HUDEP-2 (cell line): ENCODE measurements around the gene CD300LB.
"Not testable (repeated sequence)": the region's sequence is repeated elsewhere in the genome, so short reads cannot be mapped to it uniquely, and the experiment has no call there.

ENCODE experiments used
- DNase-seq, 76 experiments: peaks; one replicate each; lab custom pipeline; 2025; ENCODE audit not compliant: unreplicated experiment in 76 of 76; lab: John Stamatoyannopoulos, UW

CD300LB gene

DNA sequence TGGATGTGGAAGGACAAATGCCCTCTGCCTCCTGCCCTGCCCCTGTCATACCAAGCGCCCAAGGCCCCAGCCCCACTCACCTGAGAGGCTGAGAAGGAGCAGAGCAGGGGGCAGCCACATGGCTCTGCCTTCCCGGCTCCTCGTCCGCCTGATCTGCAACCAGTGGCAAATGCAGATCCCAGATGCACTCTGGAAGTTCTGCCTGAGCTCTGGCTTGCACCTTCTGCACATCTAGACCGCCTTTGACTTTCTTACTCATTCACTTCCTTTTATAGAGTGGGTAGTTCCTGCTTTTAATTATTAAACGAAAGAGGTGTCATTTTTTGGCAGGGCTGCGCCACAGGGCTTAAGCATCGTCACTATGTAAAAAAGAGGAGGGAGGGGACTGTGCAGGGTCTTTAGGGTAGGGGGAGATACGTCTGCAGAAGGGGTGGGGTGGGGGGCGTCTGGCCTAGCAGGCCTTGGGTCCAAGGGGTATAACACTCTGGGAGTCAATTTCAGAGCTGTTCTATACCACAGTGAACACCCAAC lies at the start of gene CD300LB:
Gene CD300LB, minus strand, starts transcription at position 245 of the 531 bp plus-strand sequence. Its CDS starts 125 bp downstream, at position 120.
- DNase-seq, result no peak

DNA sequence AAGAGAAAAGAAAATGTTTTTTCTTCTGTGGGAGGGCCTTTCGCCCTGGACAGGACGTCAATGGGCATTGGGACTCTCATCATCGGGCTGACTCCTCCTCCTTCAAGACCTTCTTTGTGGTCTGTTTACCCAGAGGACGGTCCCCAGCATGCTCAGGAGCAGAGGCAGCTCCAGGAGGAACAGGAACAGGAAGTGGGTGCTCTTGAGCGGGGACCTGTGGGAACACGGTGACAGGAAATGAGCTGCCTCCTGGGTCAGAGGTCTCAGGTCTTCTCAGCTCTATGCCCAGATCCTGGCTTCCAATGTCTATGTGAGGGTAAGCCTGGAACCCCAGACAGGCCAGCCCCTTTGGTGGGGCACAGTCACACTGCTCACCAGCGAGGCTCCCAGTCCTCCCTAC lies 48.6 kb upstream of the CD300LB start:
- DNase-seq, result no peak

- no peak for DNase-seq
Measured at GRCh38 chr17:74578979-74579378, 47.7 kb upstream of the CD300LB start.

- DNase-seq, result no peak
Measured at GRCh38 chr17:74574489-74575142, 43.3 kb upstream of the CD300LB start.

DNA sequence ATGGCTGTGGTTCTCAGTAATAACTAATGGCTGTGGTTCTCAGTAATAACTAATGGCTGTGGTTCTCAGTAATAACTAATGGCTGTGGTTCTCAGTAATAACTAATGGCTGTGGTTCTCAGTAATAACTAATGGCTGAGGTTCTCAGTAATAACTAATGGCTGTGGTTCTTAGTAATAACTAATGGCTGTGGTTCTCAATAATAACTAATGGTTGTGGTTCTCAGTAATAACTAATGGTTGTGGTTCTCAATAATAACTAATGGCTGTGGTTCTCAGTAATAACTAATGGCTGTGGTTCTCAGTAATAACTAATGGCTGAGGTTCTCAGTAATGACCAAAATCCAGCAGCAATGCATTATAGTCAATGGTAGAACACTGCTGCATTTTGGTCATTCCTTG lies 42.4 kb upstream of the CD300LB start:
- DNase-seq, result not testable (repeated sequence)

DNA sequence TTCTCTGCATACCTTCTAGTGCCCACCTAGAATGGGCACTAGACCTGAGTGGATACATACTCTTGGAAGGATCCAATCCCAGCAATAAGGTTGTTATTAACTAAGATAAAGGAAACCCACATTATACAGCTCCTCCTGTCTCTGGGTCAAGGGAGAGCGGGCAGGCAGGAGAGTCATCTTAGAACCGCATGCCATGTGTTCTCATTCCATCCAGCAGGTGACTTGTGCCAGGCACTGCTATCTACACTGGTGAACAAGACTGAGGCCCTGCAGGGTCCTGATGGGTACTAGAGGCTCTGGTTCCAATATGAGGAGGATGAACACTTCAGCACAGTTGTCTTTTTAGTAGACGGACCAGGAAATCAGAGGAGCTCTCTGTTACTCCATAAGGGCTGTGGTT lies 41.9 kb upstream of the CD300LB start:
- no peak for DNase-seq

DNA sequence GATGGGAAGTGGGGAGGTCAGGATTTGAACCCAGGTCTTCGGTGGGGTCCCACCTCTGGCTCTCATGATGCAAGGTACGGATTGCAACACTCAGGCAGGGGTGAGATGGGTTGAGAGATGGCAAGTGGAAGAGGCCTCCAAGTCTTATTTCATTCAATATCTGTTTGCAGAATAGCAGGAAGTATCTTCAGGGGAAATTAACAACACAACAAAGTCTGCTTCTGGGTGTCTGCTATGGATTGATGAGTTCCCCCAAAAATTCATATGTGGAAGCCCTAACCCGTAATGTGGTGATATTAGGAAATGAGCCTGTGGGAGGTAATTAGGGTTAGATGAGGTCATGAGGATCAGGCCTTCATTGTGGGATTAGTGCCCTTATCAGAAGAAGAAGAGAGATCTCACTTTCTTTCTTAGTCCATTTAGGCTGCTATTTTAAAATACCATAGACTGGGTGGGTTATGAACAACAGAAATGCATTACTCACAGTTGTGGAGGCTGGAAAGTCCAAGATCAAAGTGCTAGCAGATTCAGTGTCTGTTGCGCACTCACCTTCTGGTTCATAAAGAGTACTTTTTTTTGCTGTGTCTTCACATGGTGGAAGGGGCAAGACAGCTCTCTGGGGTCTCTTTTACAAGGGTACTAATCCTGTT lies 40.5 kb upstream of the CD300LB start:
- no peak for DNase-seq

GRCh38 chr17:74569020-74570003 lies 38.0 kb upstream of the CD300LB start:
- DNase-seq, result peak in 2 of 76 experiments; percentile 10 to 17

GRCh38 chr17:74568106-74568873 lies 37.0 kb upstream of the CD300LB start:
- no peak for DNase-seq

DNA sequence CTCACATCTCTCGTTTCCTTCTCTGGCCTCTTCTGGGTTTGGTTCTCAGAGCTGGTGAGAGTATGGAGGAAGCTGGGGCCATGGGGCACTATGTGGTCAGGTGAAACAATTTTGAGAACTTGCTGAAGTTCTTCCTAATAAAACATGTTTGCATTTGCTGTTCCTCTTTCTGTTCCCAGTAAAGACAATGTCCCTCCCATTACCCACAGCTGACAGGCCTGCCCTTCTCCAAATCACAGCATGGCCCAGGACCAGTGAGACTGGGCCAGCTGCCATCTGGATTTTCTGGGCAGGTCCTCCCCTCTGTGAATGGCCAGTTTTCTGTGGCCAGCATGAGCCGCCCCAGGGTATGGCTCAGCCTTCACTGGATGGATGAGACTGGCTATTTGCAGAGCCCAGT lies 36.1 kb upstream of the CD300LB start, which contains the start of gene CD300H:
Gene CD300H, minus strand, starts transcription at position 113 of the 400 bp plus-strand sequence.
- DNase-seq, result no peak

GRCh38 chr17:74566132-74566753 lies 35.0 kb upstream of the CD300LB start:
- DNase-seq, result peak in 26 of 76 experiments; percentile 2 to 54 (median 12)

DNA sequence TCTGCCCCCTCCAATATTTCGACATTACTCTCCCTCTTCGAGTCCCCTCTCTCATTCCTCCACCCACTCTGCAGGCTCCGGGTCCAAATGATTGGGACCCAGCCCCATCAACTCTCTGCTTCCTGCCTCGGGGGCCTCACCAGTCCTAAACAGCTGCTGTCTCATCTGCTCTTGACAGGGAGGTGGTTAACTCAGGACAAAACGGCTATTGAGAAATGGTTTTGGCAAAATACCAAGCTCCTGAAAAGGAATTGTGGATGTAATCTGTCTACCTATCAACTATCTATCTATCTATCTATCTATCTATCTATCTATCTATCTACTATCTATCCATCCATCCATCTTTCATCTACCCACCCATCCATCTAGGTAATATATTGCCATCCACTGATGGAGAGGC lies 33.9 kb upstream of the CD300LB start:
- DNase-seq, result no peak

DNA sequence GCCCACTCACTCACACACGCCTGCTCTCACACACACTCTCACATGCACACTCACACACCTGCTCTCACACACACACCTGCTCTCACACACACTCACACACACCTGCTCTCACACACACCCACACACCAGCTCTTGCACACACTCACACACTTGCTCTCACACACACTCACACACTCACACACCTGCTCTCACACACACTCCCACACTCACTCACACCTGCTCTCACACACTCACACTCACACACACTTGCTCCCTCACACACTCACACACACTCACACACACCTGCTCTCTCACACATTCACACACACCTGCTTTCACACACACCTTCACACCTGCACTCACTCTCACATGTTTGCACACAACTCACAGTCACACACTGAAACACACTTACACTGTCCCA lies 32.1 kb upstream of the CD300LB start:
- no peak for DNase-seq

- no peak for DNase-seq
Measured at GRCh38 chr17:74561586-74561985, 30.3 kb upstream of the CD300LB start.

GRCh38 chr17:74558882-74559519 lies 27.7 kb upstream of the CD300LB start:
- no peak for DNase-seq

GRCh38 chr17:74558402-74558801 lies 27.1 kb upstream of the CD300LB start:
- DNase-seq, result not testable (repeated sequence)

- no peak for DNase-seq
Measured at GRCh38 chr17:74555427-74555940, 24.2 kb upstream of the CD300LB start.

DNA sequence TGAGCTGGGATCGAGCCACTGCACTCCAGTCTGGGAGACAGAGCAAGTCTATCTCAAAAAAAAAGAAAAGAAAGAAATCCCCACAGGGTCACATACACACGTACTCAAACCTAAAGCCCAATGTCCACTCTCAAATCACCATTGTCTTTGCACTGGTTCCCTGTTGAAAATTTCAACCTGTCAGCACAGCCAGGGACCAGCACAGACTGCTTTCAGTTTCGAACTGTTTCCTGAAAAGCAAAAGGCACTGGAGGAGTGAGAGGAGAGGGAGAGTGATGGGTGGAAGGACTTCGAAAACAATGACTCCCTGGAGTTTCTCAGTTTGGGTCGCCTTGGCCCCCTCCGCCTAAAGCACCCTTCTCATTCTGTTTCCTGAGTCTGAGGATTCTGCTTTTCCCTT lies 23.6 kb upstream of the CD300LB start:
- DNase-seq, result no peak

- DNase-seq, result no peak
Measured at GRCh38 chr17:74552037-74552436, 20.8 kb upstream of the CD300LB start.
